ENCODE data around the gene RNU2-1. TPM values are rescaled to one million over a fixed set of nuclear protein-coding genes. Genes with fewer than 3 reads are reported as not detected.

The RNU2-1 gene
- total and polyA plus RNA-seq, 2 experiments from 2014 or later, result 11.2 TPM; not detected in 1

DNA sequence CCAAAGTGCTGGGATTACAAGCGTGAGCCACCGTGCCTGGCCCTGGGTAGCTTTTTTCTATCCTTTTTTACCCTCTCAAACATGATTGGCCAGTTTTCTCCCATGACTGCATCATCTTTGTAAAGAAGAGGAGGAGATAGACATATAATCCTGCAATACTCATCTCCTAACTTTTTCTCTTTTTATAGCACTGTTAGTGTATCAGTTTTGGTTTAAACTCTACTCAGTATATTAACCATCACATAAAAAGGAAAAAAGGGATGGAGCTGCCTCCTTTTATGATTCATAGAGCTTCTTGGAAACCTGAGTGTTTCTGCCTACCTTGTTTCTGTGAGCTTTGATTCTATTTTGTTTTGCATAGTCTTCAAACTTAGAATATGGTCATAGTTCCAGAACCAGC, 34.1 kb downstream of the RNU2-1 start:
- Histone ChIP-seq H3K4me3 (no peak overlapping the region), H3K4me1 (ENCODE audit: insufficient read depth) (no peaks in the 10 kb centered on the region), H3F3A (replicated peaks; ENCODE audit: low read depth) (no peaks in the 10 kb centered on the region), H3K9me2 (ENCODE audit: insufficient read depth) (no peaks in the 10 kb centered on the region), H3K27me3 (ENCODE audit: insufficient read depth) (no peaks in the 10 kb centered on the region), H2AFZ (no peak overlapping the region), H4K20me1 (replicated peaks; ENCODE audit: insufficient read depth) (0 out of 2 replicates have a peak, but pooled peaks cover under 1% of the 10 kb centered on the region), H3K27ac (ENCODE audit: low read depth) (no peak overlapping the region), H3K36me3 (ENCODE audit: insufficient read depth) (peaks cover 12% of the 10 kb centered on the region), H3K79me2 (replicated peaks; ENCODE audit: insufficient read depth) (no peaks in the 10 kb centered on the region), H3K4me2 (no peak overlapping the region)
- Mint-ChIP-seq H3K9me3 (no peaks in the 10 kb centered on the region), H3K4me1 (no peaks in the 10 kb centered on the region), H3K27ac (no peak overlapping the region), H3K36me3 (ENCODE audit: low read depth) (peaks cover 56% of the 10 kb centered on the region), H3K27me3 (ENCODE audit: insufficient read depth, low read depth, poor library complexity) (no peaks in the 10 kb centered on the region), H3K4me3 (no peak overlapping the region)
- no peak for DNase-seq (ENCODE audit: low spot score)
- no peak for TF ChIP-seq CREB1 (CRISPR knock-in tag; IDR thresholded peaks at IDR 0.05; ENCODE audit: low read depth)
- TF ChIP-seq NANOG (IDR thresholded peaks at IDR 0.05; ENCODE audit: borderline replicate concordance), result no peak
- TF ChIP-seq, protein P1, sequence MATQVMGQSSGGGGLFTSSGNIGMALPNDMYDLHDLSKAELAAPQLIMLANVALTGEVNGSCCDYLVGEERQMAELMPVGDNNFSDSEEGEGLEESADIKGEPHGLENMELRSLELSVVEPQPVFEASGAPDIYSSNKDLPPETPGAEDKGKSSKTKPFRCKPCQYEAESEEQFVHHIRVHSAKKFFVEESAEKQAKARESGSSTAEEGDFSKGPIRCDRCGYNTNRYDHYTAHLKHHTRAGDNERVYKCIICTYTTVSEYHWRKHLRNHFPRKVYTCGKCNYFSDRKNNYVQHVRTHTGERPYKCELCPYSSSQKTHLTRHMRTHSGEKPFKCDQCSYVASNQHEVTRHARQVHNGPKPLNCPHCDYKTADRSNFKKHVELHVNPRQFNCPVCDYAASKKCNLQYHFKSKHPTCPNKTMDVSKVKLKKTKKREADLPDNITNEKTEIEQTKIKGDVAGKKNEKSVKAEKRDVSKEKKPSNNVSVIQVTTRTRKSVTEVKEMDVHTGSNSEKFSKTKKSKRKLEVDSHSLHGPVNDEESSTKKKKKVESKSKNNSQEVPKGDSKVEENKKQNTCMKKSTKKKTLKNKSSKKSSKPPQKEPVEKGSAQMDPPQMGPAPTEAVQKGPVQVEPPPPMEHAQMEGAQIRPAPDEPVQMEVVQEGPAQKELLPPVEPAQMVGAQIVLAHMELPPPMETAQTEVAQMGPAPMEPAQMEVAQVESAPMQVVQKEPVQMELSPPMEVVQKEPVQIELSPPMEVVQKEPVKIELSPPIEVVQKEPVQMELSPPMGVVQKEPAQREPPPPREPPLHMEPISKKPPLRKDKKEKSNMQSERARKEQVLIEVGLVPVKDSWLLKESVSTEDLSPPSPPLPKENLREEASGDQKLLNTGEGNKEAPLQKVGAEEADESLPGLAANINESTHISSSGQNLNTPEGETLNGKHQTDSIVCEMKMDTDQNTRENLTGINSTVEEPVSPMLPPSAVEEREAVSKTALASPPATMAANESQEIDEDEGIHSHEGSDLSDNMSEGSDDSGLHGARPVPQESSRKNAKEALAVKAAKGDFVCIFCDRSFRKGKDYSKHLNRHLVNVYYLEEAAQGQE (IDR thresholded peaks at IDR 0.05; ENCODE audit: unreplicated experiment), result no peak
- TF ChIP-seq, protein P2, sequence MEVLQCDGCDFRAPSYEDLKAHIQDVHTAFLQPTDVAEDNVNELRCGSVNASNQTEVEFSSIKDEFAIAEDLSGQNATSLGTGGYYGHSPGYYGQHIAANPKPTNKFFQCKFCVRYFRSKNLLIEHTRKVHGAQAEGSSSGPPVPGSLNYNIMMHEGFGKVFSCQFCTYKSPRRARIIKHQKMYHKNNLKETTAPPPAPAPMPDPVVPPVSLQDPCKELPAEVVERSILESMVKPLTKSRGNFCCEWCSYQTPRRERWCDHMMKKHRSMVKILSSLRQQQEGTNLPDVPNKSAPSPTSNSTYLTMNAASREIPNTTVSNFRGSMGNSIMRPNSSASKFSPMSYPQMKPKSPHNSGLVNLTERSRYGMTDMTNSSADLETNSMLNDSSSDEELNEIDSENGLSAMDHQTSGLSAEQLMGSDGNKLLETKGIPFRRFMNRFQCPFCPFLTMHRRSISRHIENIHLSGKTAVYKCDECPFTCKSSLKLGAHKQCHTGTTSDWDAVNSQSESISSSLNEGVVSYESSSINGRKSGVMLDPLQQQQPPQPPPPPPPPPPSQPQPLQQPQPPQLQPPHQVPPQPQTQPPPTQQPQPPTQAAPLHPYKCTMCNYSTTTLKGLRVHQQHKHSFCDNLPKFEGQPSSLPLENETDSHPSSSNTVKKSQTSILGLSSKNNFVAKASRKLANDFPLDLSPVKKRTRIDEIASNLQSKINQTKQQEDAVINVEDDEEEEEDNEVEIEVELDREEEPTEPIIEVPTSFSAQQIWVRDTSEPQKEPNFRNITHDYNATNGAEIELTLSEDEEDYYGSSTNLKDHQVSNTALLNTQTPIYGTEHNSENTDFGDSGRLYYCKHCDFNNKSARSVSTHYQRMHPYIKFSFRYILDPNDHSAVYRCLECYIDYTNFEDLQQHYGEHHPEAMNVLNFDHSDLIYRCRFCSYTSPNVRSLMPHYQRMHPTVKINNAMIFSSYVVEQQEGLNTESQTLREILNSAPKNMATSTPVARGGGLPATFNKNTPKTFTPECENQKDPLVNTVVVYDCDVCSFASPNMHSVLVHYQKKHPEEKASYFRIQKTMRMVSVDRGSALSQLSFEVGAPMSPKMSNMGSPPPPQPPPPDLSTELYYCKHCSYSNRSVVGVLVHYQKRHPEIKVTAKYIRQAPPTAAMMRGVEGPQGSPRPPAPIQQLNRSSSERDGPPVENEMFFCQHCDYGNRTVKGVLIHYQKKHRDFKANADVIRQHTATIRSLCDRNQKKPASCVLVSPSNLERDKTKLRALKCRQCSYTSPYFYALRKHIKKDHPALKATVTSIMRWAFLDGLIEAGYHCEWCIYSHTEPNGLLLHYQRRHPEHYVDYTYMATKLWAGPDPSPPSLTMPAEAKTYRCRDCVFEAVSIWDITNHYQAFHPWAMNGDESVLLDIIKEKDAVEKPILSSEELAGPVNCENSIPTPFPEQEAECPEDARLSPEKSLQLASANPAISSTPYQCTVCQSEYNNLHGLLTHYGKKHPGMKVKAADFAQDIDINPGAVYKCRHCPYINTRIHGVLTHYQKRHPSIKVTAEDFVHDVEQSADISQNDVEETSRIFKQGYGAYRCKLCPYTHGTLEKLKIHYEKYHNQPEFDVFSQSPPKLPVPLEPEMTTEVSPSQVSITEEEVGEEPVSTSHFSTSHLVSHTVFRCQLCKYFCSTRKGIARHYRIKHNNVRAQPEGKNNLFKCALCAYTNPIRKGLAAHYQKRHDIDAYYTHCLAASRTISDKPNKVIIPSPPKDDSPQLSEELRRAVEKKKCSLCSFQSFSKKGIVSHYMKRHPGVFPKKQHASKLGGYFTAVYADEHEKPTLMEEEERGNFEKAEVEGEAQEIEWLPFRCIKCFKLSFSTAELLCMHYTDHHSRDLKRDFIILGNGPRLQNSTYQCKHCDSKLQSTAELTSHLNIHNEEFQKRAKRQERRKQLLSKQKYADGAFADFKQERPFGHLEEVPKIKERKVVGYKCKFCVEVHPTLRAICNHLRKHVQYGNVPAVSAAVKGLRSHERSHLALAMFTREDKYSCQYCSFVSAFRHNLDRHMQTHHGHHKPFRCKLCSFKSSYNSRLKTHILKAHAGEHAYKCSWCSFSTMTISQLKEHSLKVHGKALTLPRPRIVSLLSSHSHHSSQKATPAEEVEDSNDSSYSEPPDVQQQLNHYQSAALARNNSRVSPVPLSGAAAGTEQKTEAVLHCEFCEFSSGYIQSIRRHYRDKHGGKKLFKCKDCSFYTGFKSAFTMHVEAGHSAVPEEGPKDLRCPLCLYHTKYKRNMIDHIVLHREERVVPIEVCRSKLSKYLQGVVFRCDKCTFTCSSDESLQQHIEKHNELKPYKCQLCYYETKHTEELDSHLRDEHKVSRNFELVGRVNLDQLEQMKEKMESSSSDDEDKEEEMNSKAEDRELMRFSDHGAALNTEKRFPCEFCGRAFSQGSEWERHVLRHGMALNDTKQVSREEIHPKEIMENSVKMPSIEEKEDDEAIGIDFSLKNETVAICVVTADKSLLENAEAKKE (CRISPR knock-in tag; IDR thresholded peaks at IDR 0.05), result no peak
- TF ChIP-seq POLR2AphosphoS5 (IDR thresholded peaks at IDR 0.05; ENCODE audit: low read depth), result no peak
- TF ChIP-seq, protein P3, sequence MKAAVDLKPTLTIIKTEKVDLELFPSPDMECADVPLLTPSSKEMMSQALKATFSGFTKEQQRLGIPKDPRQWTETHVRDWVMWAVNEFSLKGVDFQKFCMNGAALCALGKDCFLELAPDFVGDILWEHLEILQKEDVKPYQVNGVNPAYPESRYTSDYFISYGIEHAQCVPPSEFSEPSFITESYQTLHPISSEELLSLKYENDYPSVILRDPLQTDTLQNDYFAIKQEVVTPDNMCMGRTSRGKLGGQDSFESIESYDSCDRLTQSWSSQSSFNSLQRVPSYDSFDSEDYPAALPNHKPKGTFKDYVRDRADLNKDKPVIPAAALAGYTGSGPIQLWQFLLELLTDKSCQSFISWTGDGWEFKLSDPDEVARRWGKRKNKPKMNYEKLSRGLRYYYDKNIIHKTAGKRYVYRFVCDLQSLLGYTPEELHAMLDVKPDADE (IDR thresholded peaks at IDR 0.05), result no peak
- TF ChIP-seq JUNB (IDR thresholded peaks at IDR 0.05; ENCODE audit: unreplicated experiment), result no peak
- no peak for TF ChIP-seq EZH2 (IDR thresholded peaks at IDR 0.05; ENCODE audit: low read depth, unreplicated experiment)
- no peak for ATAC-seq

Data from GM23338 (cell line).